Measurements from ENCODE around the gene TNFRSF13B.
A peak's percentile ranks its signal among the peaks of the same experiment; 100 is the strongest.
"Not testable (repeated sequence)": the region's sequence is repeated elsewhere in the genome, so short reads cannot be mapped to it uniquely, and the experiment has no call there.

TNFRSF13B gene

DNA sequence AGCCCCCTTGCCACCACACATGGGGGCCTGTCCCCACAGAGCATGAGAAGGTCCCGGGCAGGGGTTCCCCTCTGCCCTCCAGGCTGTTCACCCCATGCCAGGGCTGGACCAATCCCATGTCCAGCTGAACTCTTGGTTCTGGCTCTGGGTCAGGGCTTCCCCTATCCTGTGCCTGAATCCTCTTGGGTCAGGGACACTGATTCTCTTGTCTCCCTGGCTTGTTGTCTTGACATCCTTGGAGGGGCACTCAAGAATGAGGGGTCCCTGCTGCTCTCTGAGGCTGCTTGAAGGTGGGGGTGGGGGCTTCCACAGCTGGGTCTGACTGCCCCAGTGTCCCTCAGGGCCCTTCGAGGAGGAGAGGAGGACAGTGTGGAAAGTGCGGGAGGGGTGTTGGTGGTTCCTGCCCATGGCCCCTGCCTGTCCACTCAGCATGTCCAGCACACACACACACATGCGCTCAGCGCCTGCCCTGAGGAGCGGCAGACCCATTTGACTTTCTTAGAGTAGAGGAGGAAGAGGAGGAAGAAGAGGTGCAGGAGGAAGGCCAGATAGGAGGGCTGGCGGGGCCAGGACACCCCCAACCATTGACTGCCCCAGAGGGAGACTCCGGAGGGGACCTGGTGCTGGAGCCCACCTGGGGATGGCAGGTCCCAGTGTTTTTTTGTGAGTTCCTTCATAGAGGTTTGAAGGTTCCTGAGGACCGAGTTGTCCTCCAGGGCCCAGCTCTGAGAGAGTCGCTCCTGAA lies 47.0 kb downstream of the TNFRSF13B start:
- no peak for DNase-seq

DNA sequence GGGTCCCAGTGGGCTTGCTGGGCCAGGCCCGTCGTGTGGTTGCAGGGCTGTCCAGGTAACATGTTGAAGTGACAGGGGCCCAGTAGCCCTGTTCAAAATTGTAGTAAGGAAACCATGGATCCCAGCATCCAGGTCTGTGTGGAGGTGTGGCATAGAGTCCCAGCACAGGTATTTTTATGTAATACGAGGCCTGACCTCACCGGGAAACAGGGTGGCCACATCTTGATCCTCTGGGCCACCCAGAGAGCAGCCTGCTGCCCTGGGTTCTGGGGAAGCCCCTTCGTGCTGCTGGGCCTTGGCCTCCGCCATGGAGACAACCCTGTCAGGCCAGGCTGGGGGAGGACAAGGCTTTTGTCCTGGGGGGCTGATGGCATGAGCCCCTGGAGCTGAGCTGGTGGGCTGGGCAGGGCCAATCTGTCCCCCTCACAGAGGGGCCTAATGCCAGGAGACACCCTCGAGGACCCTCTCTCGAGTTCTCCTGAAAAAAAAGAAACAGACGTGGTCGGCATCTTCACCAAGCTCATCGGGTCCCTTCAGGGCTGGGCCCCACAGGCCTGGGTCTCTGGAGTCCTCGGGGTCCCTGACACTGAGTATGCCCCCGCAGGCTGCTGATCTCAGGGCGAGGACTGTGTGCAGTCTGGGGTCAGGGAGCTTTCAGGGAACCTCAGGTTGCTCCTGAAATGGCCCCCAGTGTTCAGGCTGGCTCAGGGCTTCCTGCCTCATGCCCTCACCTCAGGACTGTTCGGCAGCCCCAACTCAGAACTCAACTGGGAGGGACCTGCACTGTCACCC lies 47.8 kb downstream of the TNFRSF13B start:
- DNase-seq = no peak

DNA sequence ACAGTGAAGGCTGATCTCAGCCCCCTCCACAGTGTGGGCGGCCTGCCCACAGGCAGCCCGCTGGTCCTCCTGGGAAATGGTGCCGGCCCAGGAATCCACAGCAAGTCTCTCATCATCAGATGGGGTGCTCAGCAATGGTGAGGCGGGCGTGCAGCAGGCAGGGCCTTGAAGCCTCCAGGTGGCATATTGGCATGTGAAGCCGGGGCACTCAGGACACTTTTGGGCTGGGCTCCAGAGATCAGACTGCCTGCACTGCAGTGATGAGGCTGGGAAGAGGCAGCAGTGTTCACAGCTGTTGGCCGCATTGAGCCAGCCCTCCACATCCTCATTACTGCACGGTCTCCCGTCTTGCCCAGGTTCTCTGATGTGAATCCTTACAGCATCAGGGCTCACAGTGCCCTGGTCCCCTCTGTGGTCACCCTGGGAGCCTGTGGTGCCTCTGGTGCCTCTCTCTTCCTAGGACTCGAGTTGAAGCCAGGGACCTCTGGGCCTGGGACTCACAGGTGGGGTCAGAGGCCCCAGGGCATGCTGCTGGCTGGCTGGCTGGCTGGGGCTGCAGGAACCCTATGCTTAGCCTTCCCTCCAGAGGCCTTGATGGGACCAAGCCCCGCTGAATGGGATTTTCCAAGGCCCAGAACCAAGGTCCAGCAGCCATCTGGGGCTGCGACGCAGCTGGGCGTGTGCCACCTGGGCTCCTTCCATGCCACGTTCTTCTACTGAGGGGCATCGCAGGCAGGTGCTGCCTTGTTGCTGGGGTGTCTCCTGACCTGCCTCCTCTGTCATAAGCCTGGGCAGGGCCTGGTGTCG lies 48.6 kb downstream of the TNFRSF13B start:
- DNase-seq = no peak

DNA sequence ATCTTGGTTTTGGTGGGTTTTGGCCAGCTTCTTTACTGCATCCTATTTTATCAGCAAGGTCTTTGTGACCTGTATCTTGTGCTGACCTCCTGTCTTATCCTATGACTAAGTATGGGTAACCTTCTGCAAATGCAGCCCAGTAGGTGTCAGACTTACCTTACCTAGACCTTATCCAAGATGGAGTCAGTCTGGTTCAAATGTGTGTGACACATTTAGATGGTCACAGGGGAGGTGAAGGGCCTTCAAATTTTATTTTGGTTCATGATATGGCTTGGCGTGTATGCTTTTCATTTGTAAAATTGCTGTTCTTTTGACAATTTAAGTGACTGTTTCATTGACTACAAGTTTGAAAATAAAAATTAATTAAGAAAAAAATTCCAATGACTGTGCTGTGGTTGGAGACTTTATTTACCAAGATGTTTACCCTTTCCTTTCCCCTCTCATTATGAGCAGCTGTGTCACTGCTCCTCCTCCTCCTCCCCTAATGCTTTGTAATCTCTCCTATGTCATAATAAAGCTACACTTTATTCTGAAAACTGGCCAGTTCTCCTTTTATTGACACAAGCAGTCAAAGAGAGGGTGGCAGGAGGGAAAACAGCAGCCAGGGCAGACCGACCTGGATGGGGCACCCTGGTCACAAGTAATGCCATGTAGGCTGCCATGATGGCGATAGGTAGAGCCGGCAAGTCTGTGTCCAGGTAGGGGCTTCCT lies 49.4 kb downstream of the TNFRSF13B start:
- DNase-seq = no peak

- DNase-seq = not testable (repeated sequence)
Observed at GRCh38 chr17:16921451-16921850, 50.5 kb downstream of the TNFRSF13B start.

- no peak for DNase-seq
Observed at GRCh38 chr17:16920628-16921020, 51.3 kb downstream of the TNFRSF13B start.

DNA sequence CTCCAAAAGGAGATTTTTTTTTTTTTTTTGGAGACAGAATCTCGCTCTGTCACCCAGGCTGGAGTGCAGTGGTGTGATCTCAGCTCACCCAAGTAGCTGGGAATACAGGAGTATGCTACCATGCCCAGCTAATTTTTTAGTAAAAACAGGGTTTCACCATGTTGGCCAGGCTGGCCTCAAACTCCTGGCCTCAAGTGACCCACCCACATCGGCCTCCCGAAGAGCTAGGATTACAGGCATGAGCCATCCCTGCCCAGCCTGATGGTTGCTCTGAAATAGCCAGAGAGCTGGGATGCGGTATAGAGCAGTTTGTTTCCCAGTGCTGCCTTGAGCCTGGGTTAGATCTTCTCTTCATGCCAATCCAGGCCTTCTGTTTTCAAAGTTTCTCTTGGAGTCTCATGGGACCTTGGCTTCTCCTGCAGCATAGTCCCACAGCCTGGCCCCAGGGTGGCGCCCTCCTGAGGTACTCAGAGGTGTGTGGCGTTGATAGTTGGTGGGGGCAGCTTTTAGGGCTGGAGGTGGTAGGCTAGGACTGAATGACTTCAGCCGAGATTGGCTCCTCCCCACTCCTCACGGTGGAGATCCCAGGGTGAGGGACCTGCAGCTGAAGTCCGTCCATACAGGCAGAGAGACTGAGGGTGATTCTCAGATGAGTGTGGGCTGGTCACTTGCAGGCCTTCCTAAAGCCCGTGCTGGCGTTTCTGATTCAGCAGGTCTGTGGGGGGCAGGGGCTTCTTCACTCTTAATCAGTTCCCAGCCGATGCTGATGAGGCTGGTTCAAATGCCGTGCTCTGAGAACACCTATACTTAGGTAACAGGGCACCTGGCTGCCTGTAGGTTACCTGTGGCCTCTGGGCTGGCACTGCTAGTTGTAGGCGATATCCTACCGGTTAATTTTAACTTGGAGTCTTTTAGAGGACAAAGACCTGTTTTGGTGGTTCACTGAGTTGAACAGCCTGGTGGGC lies 52.0 kb downstream of the TNFRSF13B start:
- DNase-seq = no peak

DNA sequence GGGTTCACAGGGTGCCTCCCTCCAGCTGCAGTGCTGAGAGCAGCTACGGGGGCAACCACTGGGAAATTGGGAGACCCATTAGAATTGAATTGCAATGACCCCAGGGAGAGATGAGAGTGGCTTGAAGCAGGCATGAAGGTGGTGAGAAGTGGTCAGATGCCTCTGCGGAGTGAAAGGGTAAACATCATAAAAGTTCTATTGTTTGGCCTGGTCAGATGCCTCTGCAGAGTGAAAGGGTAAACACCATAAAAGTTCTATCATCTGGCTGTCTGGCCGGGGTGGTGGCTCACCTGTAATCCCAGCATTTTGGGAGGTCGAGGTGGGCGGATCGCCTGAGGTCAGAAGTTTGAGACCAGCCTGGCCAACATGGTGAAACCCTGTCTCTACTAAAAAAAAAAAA lies 53.5 kb downstream of the TNFRSF13B start:
- no peak for DNase-seq

- no peak for DNase-seq
Observed at GRCh38 chr17:16917671-16918394, 54.1 kb downstream of the TNFRSF13B start.

DNA sequence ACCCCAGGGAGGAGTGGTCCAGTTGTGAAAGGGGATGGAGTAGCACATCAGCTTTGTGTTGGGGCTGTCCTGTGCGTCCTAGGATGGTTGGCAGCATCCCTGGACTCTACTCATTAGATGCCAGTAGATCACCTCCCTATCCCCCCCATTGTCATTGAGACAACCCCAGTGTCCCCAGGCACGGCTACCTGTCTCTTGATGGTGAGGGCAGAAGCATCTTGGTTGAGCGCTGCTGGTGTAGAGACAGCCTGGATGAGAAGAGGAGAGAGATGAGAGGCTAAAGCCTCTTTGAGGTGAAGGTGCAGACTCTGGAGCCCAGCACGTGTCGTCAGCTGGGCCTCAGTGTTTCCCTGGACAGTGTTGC lies 55.4 kb downstream of the TNFRSF13B start:
- no peak for DNase-seq

GRCh38 chr17:16915752-16916556 lies 56.0 kb downstream of the TNFRSF13B start:
- peak in 1 of 2 experiments; percentile 19 for DNase-seq

- no peak for DNase-seq
Observed at GRCh38 chr17:16913463-16913862, 58.5 kb downstream of the TNFRSF13B start.

- DNase-seq = no peak
Observed at GRCh38 chr17:16912021-16912962, 59.6 kb downstream of the TNFRSF13B start.

DNA sequence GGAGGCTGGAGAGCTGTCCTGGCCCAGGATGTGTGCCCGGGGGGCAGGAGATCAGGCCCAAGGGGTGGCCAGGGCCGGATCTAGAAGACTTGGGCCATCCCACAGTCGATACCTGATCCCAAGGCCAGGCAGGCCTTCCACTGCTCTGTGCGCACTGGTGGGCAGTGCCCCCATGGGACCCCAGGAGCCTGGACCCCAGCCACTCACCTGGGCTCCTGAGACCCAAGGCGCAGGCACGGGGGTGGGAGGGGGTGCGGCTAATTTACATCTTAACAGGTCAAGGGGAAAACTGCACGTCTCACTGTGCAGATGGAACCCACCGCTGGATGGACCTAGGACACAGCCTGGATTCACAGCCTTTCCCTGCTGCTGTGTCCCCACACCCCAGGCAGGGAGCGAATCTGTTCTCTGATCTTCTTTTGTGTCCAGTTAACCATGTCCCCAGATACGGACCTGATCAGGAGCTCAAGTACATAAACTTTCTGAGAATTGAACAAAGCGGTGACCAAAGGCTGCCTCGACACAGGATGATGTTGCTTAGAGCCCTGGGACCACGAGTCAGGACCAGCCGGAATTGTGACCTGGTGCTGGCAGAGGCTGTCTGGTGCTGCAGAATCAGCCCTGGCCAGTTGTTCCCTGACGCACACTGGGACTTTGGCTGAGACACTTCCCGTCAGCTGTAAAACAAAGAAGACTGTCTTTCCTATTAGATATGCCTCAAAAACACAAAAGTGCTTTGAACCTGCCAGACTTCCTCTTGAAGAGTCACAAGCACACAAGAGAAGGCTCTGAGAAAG lies 60.6 kb downstream of the TNFRSF13B start:
- DNase-seq = no peak

DNA sequence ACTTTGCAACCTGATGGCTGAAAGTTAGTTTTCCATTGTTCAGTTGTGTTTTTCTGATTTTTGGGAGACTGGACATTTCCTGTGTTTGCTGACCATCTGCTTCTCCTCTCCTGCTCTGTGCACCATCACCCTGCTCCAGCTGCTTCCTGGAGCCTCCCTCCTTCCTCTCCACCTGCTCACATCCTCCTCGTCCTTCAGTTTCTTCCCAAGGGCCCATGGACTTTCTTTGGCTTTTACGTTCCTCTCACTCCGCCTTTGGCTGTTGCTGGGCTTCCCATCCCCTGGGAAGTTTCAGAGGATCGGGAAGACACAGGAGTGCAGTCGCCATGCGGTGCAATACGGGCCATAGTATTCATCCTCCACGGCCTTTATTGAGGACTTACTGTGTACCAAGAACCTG lies 61.6 kb downstream of the TNFRSF13B start:
- DNase-seq = no peak

DNA sequence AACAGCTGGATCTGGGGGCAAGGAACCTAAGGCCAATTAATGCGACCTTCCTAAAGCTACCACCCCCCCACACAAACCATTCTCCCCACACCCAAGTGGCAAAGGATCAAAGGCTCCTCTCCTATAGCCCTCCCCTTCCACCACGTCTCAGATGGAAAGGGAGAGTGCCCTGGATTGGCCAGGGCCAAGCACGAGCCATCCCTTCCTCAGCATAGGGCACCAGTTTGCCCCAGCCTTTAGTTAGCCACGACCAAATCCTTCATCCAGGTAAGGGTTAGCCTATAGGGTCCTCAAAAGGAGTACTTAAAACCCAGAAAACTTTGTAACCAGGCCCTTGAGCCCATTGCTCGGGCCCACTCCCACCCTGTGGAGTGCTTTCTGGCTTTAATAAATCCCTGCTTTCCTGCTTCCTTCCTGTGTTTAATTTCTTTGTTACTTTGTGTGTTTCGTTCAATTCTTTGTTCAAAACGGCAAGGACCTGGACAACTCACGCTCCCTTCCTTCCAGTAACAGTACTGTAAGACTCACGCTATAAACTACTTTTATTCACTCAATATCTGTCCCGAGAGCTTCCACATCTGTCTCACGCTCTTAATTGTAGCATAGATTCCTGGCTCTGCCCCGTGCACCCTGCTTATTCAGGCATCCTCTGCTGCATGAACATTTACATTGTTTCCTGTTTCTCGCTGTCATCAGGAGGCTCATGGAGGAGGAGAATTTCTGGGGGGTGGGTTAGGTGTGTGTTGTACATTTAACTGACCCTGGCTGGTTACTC lies 62.3 kb downstream of the TNFRSF13B start:
- DNase-seq = no peak

- DNase-seq = no peak
Observed at GRCh38 chr17:16908273-16908672, 63.6 kb downstream of the TNFRSF13B start.

All from SW 1271 (cell line).